NOMO-1 treated with DMSO at 0.1 percent for 48 hours (cell line): Measurements from ENCODE around the gene KRT32.

Experiments
- DNase-seq: peaks from one replicate; lab custom pipeline; 2025; ENCODE audit not compliant: unreplicated experiment; lab: John Stamatoyannopoulos, UW

The KRT32 gene

GRCh38 chr17:41466988-41467387 lies at the start of gene KRT32:
Gene KRT32 (minus strand): TSS chr17:41467386. CDS start chr17:41467325, 61 bp downstream.
- no peak for DNase-seq

DNA sequence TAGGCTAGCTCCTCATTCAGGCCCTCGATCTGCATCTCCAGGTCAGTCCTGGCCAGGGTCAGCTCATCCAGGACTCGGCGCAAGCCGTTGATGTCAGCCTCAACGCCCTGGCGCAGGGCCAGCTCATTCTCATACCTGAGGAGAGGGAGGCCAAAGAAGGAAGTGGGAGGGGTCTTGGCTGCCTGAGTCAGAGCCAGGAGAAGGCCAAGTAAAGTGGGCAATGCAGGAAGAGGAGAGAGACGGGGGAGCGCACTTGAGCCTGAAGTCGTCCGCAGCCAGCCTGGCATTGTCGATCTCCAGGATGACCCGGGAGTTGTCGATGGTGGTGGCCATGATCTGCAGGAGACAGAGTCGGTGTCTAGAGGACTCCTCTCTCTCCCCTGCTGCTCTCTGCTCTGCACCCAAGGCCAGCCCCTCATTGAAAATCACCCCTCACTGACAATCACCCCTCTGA lies 49.7 kb upstream of the KRT32 start:
- DNase-seq = no peak

DNA sequence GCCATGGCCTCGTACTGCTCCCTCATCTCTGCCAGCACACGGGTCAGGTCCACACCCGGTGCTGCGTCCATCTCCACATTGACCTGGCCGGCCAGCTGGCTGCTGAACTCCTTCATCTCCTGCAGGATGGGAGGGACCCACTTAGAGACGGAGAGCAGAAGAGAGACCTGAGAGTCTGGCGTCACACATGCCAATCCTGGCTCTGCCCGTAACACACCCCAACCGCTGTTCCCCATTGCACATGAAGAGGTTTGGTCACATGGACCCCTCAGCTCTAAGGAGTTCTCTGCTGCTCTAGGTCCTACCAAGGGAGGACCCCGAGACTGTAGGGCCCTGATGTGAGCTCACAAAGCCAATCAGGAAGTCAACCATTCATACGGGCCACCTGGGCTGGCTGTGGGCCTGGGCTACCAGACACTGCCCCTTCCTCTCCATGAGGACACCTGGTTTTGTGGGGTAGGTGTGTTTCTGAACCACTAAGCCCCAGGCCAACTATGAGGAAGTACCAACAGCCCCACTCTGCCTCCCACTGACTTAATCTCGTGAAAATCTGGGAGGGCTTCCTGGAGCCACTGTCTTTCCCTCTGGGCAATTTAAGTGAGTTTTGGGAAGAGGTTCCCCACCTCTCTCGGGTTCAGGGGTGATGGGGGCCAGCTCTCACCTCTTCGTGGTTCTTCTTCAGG lies 49.1 kb upstream of the KRT32 start:
- no peak for DNase-seq

- no peak for DNase-seq
These were observed 46.0 kb upstream of the KRT32 start for GRCh38 chr17:41513168-41513547.

DNA sequence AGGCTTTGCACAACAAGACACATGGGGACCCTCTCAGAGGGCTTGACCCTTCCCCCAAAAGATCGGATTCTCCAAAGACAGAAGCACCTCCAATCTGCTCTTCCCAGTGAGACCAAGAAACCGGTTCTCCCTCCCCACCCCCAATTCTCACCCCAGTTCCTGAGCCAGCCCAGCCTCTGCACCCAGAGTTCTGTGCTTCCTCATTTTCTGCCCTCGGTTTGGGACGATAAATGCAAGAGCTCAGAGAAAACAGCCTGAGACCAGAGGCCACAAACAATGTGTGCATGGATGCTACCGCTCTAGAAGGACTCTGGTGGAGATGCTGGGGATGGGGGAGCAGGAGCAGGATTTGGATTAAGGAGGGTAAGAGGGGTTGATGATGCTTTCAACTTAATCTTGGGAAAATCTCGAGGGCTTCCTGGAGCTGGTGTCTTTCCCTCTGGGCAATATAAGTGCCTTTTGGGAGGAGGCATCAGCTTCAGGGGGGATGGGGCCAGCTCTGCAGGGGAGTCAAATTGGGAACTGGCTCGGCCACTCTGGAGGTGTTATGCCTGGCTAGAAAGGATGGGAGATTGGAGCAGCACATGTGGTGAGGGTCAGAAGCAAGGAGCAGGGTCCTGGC lies 45.5 kb upstream of the KRT32 start:
- peak; percentile 24 for DNase-seq

DNA sequence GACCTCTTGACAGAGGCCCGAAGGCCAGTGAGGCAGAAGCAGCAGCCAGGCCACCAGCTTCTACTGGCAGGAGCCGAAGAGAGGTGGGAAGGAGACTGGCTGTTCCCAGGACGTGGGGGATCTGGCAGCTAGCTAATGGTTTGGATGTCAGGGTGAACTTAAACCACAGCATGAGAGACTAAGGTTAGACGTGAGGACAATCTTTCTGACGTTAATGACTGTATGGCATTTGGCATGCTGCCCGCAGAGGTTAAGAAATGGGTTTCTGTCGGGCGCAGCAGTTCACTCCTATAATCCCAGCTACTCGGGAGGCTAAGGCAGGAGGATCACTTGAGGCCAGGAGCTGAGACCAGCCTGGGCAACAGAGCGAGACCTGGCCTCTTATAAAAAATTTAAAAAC lies 44.5 kb upstream of the KRT32 start:
- DNase-seq = no peak

DNA sequence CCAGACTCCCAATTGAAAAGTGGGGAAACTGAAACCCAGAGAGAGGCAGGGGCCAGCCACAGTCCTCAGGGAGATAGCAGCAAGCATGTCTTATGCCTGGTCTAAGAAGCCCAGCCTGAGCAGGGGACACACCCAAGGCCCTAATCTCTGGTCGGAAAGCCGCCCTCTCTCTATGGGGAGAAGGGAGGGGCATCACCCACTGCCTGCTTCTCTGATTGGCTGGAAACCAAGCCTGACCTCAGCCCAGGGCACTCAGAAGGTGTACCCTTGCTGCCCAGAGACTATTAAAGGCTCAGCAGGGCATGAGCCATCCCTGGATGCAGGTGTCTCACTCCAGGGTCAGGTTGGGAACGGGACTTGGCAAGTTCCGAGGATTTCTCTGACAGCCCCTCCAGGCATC lies 43.9 kb upstream of the KRT32 start:
- DNase-seq = no peak

DNA sequence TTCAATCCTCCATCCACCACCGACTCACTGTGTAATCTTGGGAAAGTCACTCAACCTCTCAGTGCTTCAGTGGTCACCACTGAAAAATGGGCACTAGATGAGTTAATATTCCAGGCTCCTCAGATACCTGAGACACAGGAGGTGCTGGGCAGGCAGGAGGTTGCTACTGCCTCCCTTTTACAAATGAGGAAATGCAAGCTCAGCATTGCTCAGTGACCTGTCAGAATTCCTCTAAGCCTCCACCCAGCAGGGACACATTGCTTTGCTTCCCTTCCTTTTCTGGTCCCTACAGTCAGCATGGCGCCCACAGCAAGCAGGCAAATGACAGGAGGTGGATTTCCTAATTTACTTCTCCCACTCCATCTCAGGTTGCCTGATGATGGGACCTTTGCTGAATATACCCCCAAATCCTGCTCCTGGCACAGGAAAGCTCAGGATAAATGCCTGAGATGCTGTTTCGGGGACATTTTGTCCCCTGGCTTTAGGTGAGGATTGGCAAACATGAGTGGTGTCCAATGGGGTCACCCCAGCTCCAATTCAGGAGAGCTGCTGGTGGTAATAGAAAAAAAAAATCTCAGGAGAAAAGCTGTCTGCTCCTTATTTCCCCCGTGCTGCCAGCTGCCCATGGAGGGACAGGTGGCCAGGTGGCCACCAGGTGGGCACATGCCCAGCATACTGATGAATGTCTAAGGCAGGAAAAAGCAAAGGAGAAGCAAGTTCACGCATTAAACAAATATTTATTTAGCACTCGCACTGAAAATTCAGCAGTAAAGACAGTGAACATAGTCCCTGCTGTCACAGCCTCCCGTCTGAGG lies 43.3 kb upstream of the KRT32 start:
- no peak for DNase-seq

- no peak for DNase-seq
These were observed 40.2 kb upstream of the KRT32 start for GRCh38 chr17:41507315-41507880.

GRCh38 chr17:41505809-41506767 lies 38.9 kb upstream of the KRT32 start:
- peak; percentile 75 for DNase-seq

GRCh38 chr17:41505007-41505808 lies 38.0 kb upstream of the KRT32 start, which contains the start of gene KRT13:
Gene KRT13 (minus strand): TSS chr17:41505612. CDS start chr17:41505550, 62 bp downstream.
- no peak for DNase-seq

DNA sequence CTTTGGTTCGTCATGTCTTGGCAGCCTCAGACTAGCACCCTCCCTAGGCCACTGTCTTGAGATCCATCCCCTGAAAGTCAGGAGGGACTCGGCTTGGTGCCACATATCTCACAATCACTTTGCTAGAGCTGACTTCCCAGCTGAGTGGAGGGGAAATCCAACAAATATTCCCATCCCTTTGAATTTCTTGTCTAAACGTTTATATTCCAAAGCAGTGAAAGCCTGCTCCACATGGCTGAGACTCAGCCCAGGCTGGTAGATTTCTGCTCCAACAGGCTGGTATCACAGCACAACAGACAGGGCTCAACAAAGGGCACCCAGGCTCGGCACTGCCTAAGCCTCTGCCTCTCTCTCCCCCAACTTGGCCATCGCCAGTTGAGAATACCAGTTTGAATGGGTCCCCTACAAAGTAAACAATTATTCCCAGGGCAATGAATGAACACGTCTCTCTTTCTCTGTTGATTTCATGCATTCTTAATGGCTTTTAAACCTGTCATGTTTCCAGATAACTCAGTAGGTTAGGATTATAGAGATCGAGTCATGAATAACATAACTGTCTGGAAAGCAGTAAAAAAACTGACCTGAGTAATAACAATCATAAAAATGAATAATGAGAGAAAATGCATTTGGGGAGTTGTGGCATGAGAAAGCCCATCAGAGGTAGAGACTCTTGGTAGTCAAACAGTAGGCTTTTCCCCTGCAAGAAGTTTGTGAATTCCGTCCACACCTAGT lies 37.2 kb upstream of the KRT32 start:
- DNase-seq = no peak

GRCh38 chr17:41503202-41503601 lies 36.0 kb upstream of the KRT32 start:
- DNase-seq = no peak

GRCh38 chr17:41500131-41500911 lies 33.1 kb upstream of the KRT32 start:
- DNase-seq = peak; percentile 28

GRCh38 chr17:41499714-41500113 lies 32.5 kb upstream of the KRT32 start:
- DNase-seq = no peak

DNA sequence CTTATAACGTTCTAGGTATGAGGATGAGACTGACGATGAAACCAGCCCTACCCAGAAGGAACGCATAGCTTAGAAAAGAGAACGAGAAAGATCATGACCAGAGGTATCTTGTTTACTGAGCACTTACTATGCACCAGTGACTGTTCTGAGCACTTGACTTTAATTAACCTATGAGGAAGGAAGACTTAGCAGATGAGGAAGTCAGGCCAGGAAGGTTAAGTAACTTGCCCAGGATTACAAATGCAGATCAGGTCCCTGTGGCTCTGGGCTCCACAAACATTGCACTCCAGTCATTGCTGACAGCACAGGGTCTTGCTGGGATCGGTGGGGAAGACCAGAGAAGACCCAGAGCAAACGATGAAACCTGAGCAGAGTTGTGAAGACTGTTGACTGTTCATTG lies 31.1 kb upstream of the KRT32 start:
- DNase-seq = peak; percentile 94

DNA sequence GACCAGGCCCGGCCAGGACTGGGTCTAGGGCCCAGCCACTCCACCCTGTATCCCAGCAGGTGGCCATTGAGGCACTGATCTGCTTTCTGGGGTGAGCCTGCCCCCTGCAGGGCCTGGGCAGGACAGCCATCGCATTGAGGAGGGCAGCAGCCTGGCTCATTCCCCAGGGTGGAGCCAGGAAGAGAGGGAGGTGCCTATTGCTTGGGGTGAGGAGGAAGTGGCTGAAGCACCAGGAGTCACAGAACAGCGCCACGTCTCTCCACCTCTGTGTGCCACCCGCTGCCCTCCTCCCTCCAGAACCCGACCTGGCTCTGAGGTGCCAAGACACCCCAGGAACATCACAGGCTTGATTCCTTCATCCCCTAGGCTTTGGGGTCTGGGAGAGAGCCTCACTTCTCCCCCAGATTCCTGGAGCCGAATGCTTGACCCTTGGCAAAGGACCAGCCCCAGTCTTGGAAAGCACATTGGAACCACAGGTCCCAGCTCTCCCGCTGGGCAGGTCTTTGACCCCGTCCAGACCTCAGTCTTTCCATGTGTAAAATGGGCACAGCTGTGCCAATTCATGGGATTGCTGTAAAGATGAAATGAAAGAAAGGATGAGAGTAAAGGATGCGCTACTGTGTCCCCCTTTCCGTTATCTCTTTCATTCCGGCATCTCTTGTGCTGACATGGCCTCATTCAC lies 29.8 kb upstream of the KRT32 start:
- peak; percentile 94 for DNase-seq

DNA sequence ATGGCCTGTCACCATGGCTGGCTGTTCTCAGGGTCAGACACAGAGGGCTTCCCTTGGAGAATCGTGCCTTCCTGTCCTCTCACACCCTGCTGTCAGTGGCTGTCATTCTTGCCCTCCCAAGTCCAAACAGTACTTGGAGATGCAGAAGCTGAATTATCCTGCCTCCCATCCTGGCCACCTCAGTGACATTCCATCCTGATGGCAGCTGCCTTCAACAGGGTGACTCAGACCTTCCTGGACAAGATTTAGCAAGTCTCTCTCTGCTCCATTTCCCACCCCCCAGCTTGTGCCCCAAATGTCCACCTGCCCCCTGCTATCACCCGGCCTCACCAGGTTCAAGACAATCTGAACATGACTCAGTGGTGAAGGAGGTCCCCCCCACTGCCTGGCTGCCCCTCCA lies 27.3 kb upstream of the KRT32 start:
- no peak for DNase-seq
